GM23338 (cell line): ENCODE measurements around the gene SLC2A4RG. TPM values are rescaled to one million over a fixed set of nuclear protein-coding genes. Genes with fewer than 3 reads are reported as not detected.

ENCODE experiments used
- ATAC-seq: fragments of 200-7000 bp; cut with Tn5 transposase; 3 replicates; pipeline ENCODE4 v1.9.1; 2020
- DNase-seq: peaks from one replicate; pipeline ENCODE4 v3.0.0-alpha.2; 2015; ENCODE audit warnings: low spot score
- H2AFZ ChIP-seq: fragments of 200-600 bp; sonication (generic); 2 replicates; pipeline ENCODE4 v1.8.0; 2016; ENCODE audit warnings: antibody characterized with exemption, mild to moderate bottlenecking, moderate library complexity
- H3F3A ChIP-seq: fragments of 200-600 bp; sonication (generic); replicated peaks from 2 replicates; pipeline ENCODE4 v1.8.0; 2017; ENCODE audit warnings: antibody characterized with exemption, mixed run types, low read depth
- H3K27ac ChIP-seq: fragments of 200-600 bp; sonication (generic); 2 replicates; pipeline ENCODE4 v1.6.1; 2016; ENCODE audit warnings: low read depth
- H3K27me3 ChIP-seq: fragments of 200-600 bp; sonication (generic); 2 replicates; pipeline ENCODE4 v1.8.0; 2016; ENCODE audit warnings: mild to moderate bottlenecking, mixed run types, moderate library complexity; ENCODE audit not compliant: insufficient read depth
- H3K36me3 ChIP-seq: fragments of 200-600 bp; sonication (generic); 2 replicates; pipeline ENCODE4 v1.8.0; 2016; ENCODE audit warnings: mild to moderate bottlenecking; ENCODE audit not compliant: insufficient read depth
- H3K4me1 ChIP-seq: fragments of 200-600 bp; sonication (generic); 2 replicates; pipeline ENCODE4 v1.8.0; 2016; ENCODE audit warnings: mild to moderate bottlenecking, moderate library complexity; ENCODE audit not compliant: insufficient read depth
- H3K4me2 ChIP-seq: fragments of 200-600 bp; sonication (generic); 2 replicates; pipeline ENCODE4 v1.7.1; 2017; ENCODE audit warnings: mixed run types
- H3K4me3 ChIP-seq: fragments of 200-600 bp; sonication (generic); 2 replicates; pipeline ENCODE4 v1.6.1; 2016; ENCODE audit warnings: mixed run types
- H3K79me2 ChIP-seq: fragments of 200-600 bp; sonication (generic); replicated peaks from 2 replicates; pipeline ENCODE4 v1.8.0; 2017; ENCODE audit warnings: mild to moderate bottlenecking; ENCODE audit not compliant: insufficient read depth
- H3K9me2 ChIP-seq: fragments of 200-600 bp; sonication (generic); 2 replicates; pipeline ENCODE4 v1.8.0; 2017; ENCODE audit not compliant: insufficient read depth
- H4K20me1 ChIP-seq: fragments of 200-600 bp; sonication (generic); replicated peaks from 2 replicates; pipeline ENCODE4 v1.8.0; 2017; ENCODE audit warnings: mild to moderate bottlenecking; ENCODE audit not compliant: insufficient read depth
- H3K27ac Mint-ChIP-seq: 2 replicates; pipeline ENCODE4 v1.8.0; 2020; ENCODE audit warnings: inconsistent platforms, mild to moderate bottlenecking, moderate library complexity, mixed read lengths
- H3K27me3 Mint-ChIP-seq: 3 replicates; pipeline ENCODE4 v1.8.0; 2022; ENCODE audit warnings: low read depth, mild to moderate bottlenecking, moderate library complexity, mixed read lengths, inconsistent platforms; ENCODE audit not compliant: insufficient read depth, poor library complexity
- H3K36me3 Mint-ChIP-seq: 3 replicates; pipeline ENCODE4 v1.8.0; 2021; ENCODE audit warnings: low read depth, mild to moderate bottlenecking, inconsistent platforms, moderate library complexity, mixed read lengths
- H3K4me1 Mint-ChIP-seq: 3 replicates; pipeline ENCODE4 v1.8.0; 2020; ENCODE audit warnings: mild to moderate bottlenecking, inconsistent platforms, mixed read lengths
- H3K4me3 Mint-ChIP-seq: 3 replicates; pipeline ENCODE4 v1.8.0; 2021; ENCODE audit warnings: moderate library complexity, mild to moderate bottlenecking, inconsistent platforms, mixed read lengths
- H3K9me3 Mint-ChIP-seq: 3 replicates; pipeline ENCODE4 v1.8.0; 2020; ENCODE audit warnings: moderate library complexity, mild to moderate bottlenecking, inconsistent platforms, mixed read lengths
- EZH2 ChIP-seq: fragments of 200-600 bp; sonication (generic); IDR thresholded peaks from one replicate; pipeline ENCODE4 v1.8.0; 2017; ENCODE audit warnings: antibody characterized with exemption, mild to moderate bottlenecking, low read depth; ENCODE audit not compliant: unreplicated experiment
- EZH2phosphoT487 ChIP-seq: fragments of 200-600 bp; sonication (generic); IDR thresholded peaks from one replicate; pipeline ENCODE4 v1.8.1; 2018; ENCODE audit warnings: antibody characterized with exemption; ENCODE audit not compliant: unreplicated experiment
- NANOG ChIP-seq: IDR thresholded peaks from 2 replicates; pipeline ENCODE4 v1.6.1; 2016; ENCODE audit warnings: antibody characterized with exemption, borderline replicate concordance
- POLR2AphosphoS5 ChIP-seq: IDR thresholded peaks from 2 replicates; pipeline ENCODE4 v1.6.1; 2016; ENCODE audit warnings: antibody characterized with exemption, low read depth
- ZNF114 ChIP-seq: fragments of 250-450 bp; sonication (Bioruptor Pico); IDR thresholded peaks from 2 replicates; pipeline ENCODE4 v1.5.0; 2020; ENCODE audit warnings: mild to moderate bottlenecking, moderate library complexity
- polyA plus RNA-seq: library from polyadenylated mRNA; unstranded; fragments of >200 nt; fragmentation: Nextera tagmentation; extraction: Ambion mirVana; gene quantifications from 2 replicates; pipeline ENCODE4 v1.2.1, GENCODE V29; 2016
- total RNA-seq: library from RNA; depleted of rRNA; stranded (reverse); fragments of >200 nt; shearing (Covaris generic); gene quantifications from 2 replicates; pipeline ENCODE4 v1.2.3, GENCODE V29; 2014
- TF ChIP-seq, protein P1 (sequence below): IDR thresholded peaks from 2 replicates; pipeline ENCODE4 v1.6.1; 2016; ENCODE audit warnings: antibody characterized with exemption
- TF ChIP-seq, protein P2 (sequence below): IDR thresholded peaks from one replicate; pipeline ENCODE4 v1.6.1; 2018; ENCODE audit warnings: antibody characterized with exemption; ENCODE audit not compliant: unreplicated experiment

Gene SLC2A4RG
- total and polyA plus RNA-seq, 2 experiments from 2014 or later: 22.8 to 42.0 TPM

DNA sequence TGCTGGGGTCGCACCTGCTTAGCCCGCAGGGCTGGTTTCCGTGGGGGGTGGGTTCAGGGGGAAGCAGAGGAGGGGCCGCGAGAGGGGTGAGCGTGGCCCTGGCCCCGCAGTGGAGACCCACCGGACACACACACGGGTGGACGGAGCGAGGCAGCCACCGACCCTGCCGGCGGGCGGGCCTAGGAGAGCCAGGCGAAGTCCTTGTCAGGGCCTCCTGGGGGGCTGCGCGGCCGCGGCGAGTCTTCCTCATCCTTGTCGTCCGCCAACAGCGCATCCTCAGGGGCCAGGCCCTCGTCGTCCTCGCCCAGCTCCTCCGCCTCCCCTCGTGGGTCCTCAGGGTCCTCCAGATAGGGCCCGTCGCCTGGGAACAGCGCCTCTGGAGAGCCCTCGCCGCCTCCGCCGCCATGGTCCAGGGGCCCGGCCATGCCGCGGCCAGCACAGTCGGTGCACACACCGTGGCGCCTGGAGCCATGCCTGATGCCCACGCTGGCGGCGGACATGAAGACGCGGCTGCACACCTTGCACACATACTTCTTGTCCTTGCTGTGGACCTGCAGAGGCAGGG is 7.3 kb downstream of the SLC2A4RG start:
- ATAC-seq (no peak), DNase-seq (no peak)
- H3K79me2 ChIP-seq: no peaks in the 10 kb centered on the region
- Mint-ChIP-seq H3K27ac (no peak overlapping the region), H3K4me3 (no peak overlapping the region), H3K9me3 (no peaks in the 10 kb centered on the region; the same call in 2 of the 3 replicates), H3K36me3 (peaks cover 8% of the 10 kb centered on the region), H3K27me3 (peaks cover 4% of the 10 kb centered on the region), H3K4me1 (peaks cover 4% of the 10 kb centered on the region; the same call in 2 of the 3 replicates)
- H3K27ac ChIP-seq: no peak overlapping the region
- no peaks in the 10 kb centered on the region for H3K27me3 ChIP-seq
- H3F3A ChIP-seq: peaks cover 22% of the 10 kb centered on the region
- H3K4me2 ChIP-seq: no peak overlapping the region
- H3K4me3 ChIP-seq: no peak overlapping the region
- H3K36me3 ChIP-seq: no peaks in the 10 kb centered on the region
- no peaks in the 10 kb centered on the region for H4K20me1 ChIP-seq
- H2AFZ ChIP-seq: no peak overlapping the region
- no peaks in the 10 kb centered on the region; the same call in 1 of the 2 replicates for H3K4me1 ChIP-seq
- TF ChIP-seq POLR2AphosphoS5: no peak
- no peaks in the 10 kb centered on the region for H3K9me2 ChIP-seq

DNA sequence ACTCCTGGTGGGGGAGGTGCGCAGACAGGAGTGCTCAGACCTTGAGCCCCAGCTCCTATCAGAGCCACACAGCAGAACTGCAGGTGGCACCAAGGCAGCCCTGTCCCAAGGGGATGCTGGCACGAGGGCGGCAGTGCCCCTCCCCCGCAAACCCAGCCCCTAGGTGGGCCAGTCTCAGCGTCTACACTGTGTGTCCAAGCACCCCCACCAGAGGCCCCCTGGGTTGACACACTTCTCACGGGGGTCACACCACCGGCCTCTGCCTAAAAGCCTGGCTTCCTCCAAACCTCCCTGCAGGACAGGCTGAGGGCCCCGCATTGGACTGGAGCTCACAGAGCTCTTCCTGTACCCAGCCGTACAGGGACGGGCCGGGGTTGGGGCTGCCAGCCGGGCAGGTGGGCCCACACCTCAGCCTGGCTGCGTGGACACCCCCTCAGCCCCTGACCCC is 8.1 kb downstream of the SLC2A4RG start:
- no peak overlapping the region for H3K4me2 ChIP-seq
- no peak overlapping the region for H3K4me3 ChIP-seq
- Mint-ChIP-seq H3K9me3 (no peaks in the 10 kb centered on the region; the same call in 2 of the 3 replicates), H3K4me1 (peaks cover 6% of the 10 kb centered on the region; the same call in 2 of the 3 replicates), H3K36me3 (peaks cover 8% of the 10 kb centered on the region), H3K27me3 (peaks cover 8% of the 10 kb centered on the region), H3K4me3 (no peak overlapping the region), H3K27ac (no peak overlapping the region)
- ATAC-seq (no peak), DNase-seq (no peak)
- peaks cover 22% of the 10 kb centered on the region for H3F3A ChIP-seq
- no peaks in the 10 kb centered on the region for H4K20me1 ChIP-seq
- no peak overlapping the region for H2AFZ ChIP-seq
- H3K9me2 ChIP-seq: no peaks in the 10 kb centered on the region
- no peaks in the 10 kb centered on the region for H3K27me3 ChIP-seq
- no peak for TF ChIP-seq POLR2AphosphoS5
- no peak for TF ChIP-seq EZH2phosphoT487
- TF ChIP-seq, protein P1, sequence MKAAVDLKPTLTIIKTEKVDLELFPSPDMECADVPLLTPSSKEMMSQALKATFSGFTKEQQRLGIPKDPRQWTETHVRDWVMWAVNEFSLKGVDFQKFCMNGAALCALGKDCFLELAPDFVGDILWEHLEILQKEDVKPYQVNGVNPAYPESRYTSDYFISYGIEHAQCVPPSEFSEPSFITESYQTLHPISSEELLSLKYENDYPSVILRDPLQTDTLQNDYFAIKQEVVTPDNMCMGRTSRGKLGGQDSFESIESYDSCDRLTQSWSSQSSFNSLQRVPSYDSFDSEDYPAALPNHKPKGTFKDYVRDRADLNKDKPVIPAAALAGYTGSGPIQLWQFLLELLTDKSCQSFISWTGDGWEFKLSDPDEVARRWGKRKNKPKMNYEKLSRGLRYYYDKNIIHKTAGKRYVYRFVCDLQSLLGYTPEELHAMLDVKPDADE: no peak
- TF ChIP-seq NANOG: no peak
- no peaks in the 10 kb centered on the region; the same call in 1 of the 2 replicates for H3K4me1 ChIP-seq
- no peak overlapping the region for H3K27ac ChIP-seq
- no peaks in the 10 kb centered on the region for H3K79me2 ChIP-seq
- H3K36me3 ChIP-seq: no peaks in the 10 kb centered on the region

DNA sequence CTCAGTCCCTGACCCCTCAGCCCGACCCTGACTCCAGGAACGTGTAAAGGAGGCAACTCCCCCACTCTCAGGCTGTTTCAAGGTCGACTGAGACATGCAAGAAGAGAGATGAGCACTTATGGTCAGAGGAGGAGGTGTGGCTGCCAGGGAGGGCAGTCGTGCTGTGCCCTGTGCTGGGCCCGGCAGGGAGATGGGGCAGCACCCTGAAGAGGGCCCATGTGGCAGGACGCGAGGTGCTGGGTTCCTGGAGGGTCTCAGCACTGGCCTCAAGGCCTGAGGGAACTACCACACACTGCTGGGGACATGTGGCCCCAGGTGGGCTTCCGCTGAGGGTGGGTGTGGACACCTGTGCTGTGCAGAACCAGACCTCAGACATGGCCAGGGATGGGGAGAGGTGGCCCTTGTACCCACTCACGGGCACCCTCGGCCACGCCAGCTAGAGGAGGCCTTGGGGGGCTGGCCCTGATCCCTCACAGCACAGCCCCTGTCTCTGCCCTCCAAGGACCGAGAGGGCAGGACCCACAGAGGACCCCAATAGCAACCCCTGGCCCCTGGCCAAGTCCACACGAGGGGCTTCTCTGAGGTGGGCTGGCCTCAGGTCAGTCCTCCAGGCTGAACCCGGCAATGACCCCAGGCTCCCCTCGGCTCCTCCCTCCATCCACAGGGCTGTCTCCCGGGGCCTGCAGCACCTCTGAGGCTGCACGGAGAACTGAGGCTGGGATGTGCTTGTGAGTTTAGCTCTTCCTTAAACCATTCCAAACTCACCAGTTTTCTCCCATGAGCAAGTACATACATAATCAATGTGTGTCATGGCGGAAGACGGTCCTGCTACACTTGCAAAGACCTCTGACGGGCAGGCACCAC is 8.7 kb downstream of the SLC2A4RG start:
- Mint-ChIP-seq H3K9me3 (no peaks in the 10 kb centered on the region; the same call in 2 of the 3 replicates), H3K36me3 (peaks cover 6% of the 10 kb centered on the region), H3K27me3 (peaks cover 8% of the 10 kb centered on the region), H3K4me3 (no peak overlapping the region), H3K4me1 (peaks cover 10% of the 10 kb centered on the region), H3K27ac (no peak overlapping the region)
- ATAC-seq (no peak), DNase-seq (no peak)
- Histone ChIP-seq H4K20me1 (no peaks in the 10 kb centered on the region), H3K27ac (no peak overlapping the region), H3K79me2 (no peaks in the 10 kb centered on the region), H3F3A (peaks cover 22% of the 10 kb centered on the region), H3K4me3 (no peak overlapping the region), H2AFZ (no peak overlapping the region), H3K4me1 (peaks cover 4% of the 10 kb centered on the region; the same call in 1 of the 2 replicates), H3K36me3 (no peaks in the 10 kb centered on the region), H3K27me3 (no peaks in the 10 kb centered on the region), H3K9me2 (no peaks in the 10 kb centered on the region), H3K4me2 (no peak overlapping the region)
- no peak for TF ChIP-seq EZH2phosphoT487
- TF ChIP-seq, protein P2, sequence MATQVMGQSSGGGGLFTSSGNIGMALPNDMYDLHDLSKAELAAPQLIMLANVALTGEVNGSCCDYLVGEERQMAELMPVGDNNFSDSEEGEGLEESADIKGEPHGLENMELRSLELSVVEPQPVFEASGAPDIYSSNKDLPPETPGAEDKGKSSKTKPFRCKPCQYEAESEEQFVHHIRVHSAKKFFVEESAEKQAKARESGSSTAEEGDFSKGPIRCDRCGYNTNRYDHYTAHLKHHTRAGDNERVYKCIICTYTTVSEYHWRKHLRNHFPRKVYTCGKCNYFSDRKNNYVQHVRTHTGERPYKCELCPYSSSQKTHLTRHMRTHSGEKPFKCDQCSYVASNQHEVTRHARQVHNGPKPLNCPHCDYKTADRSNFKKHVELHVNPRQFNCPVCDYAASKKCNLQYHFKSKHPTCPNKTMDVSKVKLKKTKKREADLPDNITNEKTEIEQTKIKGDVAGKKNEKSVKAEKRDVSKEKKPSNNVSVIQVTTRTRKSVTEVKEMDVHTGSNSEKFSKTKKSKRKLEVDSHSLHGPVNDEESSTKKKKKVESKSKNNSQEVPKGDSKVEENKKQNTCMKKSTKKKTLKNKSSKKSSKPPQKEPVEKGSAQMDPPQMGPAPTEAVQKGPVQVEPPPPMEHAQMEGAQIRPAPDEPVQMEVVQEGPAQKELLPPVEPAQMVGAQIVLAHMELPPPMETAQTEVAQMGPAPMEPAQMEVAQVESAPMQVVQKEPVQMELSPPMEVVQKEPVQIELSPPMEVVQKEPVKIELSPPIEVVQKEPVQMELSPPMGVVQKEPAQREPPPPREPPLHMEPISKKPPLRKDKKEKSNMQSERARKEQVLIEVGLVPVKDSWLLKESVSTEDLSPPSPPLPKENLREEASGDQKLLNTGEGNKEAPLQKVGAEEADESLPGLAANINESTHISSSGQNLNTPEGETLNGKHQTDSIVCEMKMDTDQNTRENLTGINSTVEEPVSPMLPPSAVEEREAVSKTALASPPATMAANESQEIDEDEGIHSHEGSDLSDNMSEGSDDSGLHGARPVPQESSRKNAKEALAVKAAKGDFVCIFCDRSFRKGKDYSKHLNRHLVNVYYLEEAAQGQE: no peak
- no peak for TF ChIP-seq ZNF114
- no peak for TF ChIP-seq EZH2
